ENCODE measurements around the gene TCFL5. TPM values are rescaled to one million over a fixed set of nuclear protein-coding genes. Genes with fewer than 3 reads are reported as not detected.

The TCFL5 gene
- total RNA-seq, 1 donor, result 19.0 TPM

GRCh38 chr20:62895539-62895938, 33.9 kb upstream of the TCFL5 start:
- DNase-seq (ENCODE audit: low read depth), result no peak
- TF ChIP-seq, protein P1, sequence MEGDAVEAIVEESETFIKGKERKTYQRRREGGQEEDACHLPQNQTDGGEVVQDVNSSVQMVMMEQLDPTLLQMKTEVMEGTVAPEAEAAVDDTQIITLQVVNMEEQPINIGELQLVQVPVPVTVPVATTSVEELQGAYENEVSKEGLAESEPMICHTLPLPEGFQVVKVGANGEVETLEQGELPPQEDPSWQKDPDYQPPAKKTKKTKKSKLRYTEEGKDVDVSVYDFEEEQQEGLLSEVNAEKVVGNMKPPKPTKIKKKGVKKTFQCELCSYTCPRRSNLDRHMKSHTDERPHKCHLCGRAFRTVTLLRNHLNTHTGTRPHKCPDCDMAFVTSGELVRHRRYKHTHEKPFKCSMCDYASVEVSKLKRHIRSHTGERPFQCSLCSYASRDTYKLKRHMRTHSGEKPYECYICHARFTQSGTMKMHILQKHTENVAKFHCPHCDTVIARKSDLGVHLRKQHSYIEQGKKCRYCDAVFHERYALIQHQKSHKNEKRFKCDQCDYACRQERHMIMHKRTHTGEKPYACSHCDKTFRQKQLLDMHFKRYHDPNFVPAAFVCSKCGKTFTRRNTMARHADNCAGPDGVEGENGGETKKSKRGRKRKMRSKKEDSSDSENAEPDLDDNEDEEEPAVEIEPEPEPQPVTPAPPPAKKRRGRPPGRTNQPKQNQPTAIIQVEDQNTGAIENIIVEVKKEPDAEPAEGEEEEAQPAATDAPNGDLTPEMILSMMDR (IDR thresholded peaks at IDR 0.05; ENCODE audit: insufficient read depth, low read depth, low read length), result no peak
- no peak overlapping the region for H3K4me3 ChIP-seq (ENCODE audit: low read depth, low read length)

GRCh38 chr20:62894261-62894660, 32.6 kb upstream of the TCFL5 start:
- TF ChIP-seq, protein P1 (IDR thresholded peaks at IDR 0.05; ENCODE audit: insufficient read depth, low read depth, low read length), result no peak
- DNase-seq (ENCODE audit: low read depth), result no peak
- H3K4me3 ChIP-seq (ENCODE audit: low read depth, low read length), result no peak overlapping the region

DNA sequence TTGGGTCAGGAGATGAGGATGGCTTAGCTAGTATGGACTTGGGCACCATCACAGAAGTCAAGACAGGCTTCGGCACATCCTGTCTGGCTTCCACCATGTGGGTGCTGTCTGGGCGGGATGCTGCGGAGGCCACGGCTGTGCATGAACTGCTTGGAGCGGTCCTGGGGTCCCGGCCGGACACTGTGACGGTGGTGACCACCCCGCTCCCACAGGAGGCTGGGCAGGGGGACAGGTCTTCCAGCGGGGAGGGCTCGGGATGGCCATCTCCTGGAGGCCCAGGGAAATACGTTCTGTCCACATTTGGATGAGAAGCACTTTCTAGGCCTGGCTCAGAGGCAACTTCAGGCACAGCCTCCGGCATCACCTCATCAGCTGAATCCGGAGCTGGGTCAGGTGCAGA, 32.1 kb upstream of the TCFL5 start:
- TF ChIP-seq, protein P1 (IDR thresholded peaks at IDR 0.05; ENCODE audit: insufficient read depth, low read depth, low read length), result peak; percentile 27
- no peak for DNase-seq (ENCODE audit: low read depth)
- no peak overlapping the region for H3K4me3 ChIP-seq (ENCODE audit: low read depth, low read length)

GRCh38 chr20:62892348-62893304, 31.0 kb upstream of the TCFL5 start:
- TF ChIP-seq, protein P1 (IDR thresholded peaks at IDR 0.05; ENCODE audit: insufficient read depth, low read depth, low read length), result no peak
- DNase-seq (ENCODE audit: low read depth), result no peak
- no peak overlapping the region for H3K4me3 ChIP-seq (ENCODE audit: low read depth, low read length)

GRCh38 chr20:62891111-62891510, 29.5 kb upstream of the TCFL5 start:
- TF ChIP-seq, protein P1 (IDR thresholded peaks at IDR 0.05; ENCODE audit: insufficient read depth, low read depth, low read length), result no peak
- H3K4me3 ChIP-seq (ENCODE audit: low read depth, low read length), result no peak overlapping the region
- no peak for DNase-seq (ENCODE audit: low read depth)

- TF ChIP-seq, protein P1 (IDR thresholded peaks at IDR 0.05; ENCODE audit: insufficient read depth, low read depth, low read length), result no peak
- no peak for DNase-seq (ENCODE audit: low read depth)
- H3K4me3 ChIP-seq (ENCODE audit: low read depth, low read length), result no peak overlapping the region
Measured at GRCh38 chr20:62890444-62890843, 28.8 kb upstream of the TCFL5 start.

Data from fibroblast of villous mesenchyme (primary cell).